Measurements from ENCODE around the gene SETD9. TPM values are rescaled to one million over a fixed set of nuclear protein-coding genes. Genes with fewer than 3 reads are reported as not detected.

Gene SETD9
- total and polyA plus RNA-seq, 2 of the 13 experiments (the other 11 are each of a cell fraction or from before 2014, with no cell fraction given): 4.8 to 17.8 TPM

DNA sequence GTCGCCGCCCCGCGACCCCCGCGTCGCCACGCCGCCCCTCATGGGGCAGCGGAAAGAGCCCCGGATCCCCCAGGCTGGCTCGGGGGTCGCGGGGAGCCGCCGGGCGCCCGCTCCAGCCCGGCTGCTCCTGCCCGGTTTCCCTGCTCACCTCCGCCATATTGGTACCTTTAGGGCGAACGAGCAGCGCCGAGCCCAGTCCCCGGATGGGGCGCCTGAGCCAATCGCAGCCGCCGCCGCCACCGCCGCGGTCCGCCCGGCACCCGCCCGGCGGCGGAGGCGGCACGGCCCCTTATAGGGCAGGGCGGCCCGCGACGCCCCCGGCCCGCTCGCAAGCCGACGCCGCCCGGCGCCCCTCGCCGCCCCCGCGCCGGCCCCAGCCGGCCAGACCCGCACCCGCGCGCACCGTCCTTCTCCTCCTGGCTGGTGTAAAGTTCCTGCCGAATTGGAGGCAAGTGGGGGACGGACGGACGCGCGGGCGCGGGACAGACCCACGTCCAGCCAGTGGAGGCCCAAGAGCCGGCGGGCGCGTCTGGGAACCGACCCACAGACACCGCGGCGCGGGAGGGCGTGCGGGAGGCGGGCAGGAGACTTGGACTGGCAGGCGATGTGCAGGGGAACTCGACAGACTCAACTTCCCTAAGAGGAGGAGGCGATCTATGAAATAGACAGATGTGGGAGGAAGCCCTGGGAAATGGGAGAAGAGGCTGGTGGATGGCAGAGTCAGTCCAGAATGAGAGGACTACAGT, 42.7 kb downstream of the SETD9 start, which contains the start of gene MIER3 (continued):
- TF ChIP-seq, protein P1, sequence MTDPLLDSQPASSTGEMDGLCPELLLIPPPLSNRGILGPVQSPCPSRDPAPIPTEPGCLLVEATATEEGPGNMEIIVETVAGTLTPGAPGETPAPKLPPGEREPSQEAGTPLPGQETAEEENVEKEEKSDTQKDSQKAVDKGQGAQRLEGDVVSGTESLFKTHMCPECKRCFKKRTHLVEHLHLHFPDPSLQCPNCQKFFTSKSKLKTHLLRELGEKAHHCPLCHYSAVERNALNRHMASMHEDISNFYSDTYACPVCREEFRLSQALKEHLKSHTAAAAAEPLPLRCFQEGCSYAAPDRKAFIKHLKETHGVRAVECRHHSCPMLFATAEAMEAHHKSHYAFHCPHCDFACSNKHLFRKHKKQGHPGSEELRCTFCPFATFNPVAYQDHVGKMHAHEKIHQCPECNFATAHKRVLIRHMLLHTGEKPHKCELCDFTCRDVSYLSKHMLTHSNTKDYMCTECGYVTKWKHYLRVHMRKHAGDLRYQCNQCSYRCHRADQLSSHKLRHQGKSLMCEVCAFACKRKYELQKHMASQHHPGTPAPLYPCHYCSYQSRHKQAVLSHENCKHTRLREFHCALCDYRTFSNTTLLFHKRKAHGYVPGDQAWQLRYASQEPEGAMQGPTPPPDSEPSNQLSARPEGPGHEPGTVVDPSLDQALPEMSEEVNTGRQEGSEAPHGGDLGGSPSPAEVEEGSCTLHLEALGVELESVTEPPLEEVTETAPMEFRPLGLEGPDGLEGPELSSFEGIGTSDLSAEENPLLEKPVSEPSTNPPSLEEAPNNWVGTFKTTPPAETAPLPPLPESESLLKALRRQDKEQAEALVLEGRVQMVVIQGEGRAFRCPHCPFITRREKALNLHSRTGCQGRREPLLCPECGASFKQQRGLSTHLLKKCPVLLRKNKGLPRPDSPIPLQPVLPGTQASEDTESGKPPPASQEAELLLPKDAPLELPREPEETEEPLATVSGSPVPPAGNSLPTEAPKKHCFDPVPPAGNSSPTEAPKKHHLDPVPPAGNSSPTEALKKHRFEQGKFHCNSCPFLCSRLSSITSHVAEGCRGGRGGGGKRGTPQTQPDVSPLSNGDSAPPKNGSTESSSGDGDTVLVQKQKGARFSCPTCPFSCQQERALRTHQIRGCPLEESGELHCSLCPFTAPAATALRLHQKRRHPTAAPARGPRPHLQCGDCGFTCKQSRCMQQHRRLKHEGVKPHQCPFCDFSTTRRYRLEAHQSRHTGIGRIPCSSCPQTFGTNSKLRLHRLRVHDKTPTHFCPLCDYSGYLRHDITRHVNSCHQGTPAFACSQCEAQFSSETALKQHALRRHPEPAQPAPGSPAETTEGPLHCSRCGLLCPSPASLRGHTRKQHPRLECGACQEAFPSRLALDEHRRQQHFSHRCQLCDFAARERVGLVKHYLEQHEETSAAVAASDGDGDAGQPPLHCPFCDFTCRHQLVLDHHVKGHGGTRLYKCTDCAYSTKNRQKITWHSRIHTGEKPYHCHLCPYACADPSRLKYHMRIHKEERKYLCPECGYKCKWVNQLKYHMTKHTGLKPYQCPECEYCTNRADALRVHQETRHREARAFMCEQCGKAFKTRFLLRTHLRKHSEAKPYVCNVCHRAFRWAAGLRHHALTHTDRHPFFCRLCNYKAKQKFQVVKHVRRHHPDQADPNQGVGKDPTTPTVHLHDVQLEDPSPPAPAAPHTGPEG (CRISPR knock-in tag; IDR thresholded peaks at IDR 0.05): peak; percentile 98
- no peak for TF ChIP-seq NR2F1 (CRISPR knock-in tag; IDR thresholded peaks at IDR 0.05)
- TF ChIP-seq, protein P2, sequence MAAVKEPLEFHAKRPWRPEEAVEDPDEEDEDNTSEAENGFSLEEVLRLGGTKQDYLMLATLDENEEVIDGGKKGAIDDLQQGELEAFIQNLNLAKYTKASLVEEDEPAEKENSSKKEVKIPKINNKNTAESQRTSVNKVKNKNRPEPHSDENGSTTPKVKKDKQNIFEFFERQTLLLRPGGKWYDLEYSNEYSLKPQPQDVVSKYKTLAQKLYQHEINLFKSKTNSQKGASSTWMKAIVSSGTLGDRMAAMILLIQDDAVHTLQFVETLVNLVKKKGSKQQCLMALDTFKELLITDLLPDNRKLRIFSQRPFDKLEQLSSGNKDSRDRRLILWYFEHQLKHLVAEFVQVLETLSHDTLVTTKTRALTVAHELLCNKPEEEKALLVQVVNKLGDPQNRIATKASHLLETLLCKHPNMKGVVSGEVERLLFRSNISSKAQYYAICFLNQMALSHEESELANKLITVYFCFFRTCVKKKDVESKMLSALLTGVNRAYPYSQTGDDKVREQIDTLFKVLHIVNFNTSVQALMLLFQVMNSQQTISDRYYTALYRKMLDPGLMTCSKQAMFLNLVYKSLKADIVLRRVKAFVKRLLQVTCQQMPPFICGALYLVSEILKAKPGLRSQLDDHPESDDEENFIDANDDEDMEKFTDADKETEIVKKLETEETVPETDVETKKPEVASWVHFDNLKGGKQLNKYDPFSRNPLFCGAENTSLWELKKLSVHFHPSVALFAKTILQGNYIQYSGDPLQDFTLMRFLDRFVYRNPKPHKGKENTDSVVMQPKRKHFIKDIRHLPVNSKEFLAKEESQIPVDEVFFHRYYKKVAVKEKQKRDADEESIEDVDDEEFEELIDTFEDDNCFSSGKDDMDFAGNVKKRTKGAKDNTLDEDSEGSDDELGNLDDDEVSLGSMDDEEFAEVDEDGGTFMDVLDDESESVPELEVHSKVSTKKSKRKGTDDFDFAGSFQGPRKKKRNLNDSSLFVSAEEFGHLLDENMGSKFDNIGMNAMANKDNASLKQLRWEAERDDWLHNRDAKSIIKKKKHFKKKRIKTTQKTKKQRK (IDR thresholded peaks at IDR 0.05; ENCODE audit: low read length): no peak
- 0 out of 2 replicates have a peak, but pooled peaks have one; percentile 41 for TF ChIP-seq ZNF225 (CRISPR knock-in tag; IDR thresholded peaks at IDR 0.05)
- TF ChIP-seq, protein P3, sequence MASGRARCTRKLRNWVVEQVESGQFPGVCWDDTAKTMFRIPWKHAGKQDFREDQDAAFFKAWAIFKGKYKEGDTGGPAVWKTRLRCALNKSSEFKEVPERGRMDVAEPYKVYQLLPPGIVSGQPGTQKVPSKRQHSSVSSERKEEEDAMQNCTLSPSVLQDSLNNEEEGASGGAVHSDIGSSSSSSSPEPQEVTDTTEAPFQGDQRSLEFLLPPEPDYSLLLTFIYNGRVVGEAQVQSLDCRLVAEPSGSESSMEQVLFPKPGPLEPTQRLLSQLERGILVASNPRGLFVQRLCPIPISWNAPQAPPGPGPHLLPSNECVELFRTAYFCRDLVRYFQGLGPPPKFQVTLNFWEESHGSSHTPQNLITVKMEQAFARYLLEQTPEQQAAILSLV (CRISPR knock-in tag; IDR thresholded peaks at IDR 0.05; ENCODE audit: borderline replicate concordance): peak; percentile 48; the same call in 1 of the 2 replicates
- no peak for TF ChIP-seq ZNF629 (CRISPR knock-in tag; conservative IDR thresholded peaks at IDR 0.05)
- TF ChIP-seq KLF15 (CRISPR knock-in tag; IDR thresholded peaks at IDR 0.05; ENCODE audit: borderline replicate concordance): no peak
- TF ChIP-seq, protein P4, sequence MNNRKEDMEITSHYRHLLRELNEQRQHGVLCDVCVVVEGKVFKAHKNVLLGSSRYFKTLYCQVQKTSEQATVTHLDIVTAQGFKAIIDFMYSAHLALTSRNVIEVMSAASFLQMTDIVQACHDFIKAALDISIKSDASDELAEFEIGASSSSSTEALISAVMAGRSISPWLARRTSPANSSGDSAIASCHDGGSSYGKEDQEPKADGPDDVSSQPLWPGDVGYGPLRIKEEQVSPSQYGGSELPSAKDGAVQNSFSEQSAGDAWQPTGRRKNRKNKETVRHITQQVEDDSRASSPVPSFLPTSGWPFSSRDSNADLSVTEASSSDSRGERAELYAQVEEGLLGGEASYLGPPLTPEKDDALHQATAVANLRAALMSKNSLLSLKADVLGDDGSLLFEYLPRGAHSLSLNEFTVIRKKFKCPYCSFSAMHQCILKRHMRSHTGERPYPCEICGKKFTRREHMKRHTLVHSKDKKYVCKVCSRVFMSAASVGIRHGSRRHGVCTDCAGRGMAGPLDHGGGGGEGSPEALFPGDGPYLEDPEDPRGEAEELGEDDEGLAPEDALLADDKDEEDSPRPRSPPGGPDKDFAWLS (CRISPR knock-in tag; IDR thresholded peaks at IDR 0.05; ENCODE audit: borderline replicate concordance): no peak
- no peak for TF ChIP-seq ZNF468 (CRISPR knock-in tag; IDR thresholded peaks at IDR 0.05)
- TF ChIP-seq, protein P5, sequence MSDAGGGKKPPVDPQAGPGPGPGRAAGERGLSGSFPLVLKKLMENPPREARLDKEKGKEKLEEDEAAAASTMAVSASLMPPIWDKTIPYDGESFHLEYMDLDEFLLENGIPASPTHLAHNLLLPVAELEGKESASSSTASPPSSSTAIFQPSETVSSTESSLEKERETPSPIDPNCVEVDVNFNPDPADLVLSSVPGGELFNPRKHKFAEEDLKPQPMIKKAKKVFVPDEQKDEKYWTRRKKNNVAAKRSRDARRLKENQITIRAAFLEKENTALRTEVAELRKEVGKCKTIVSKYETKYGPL (CRISPR knock-in tag; IDR thresholded peaks at IDR 0.05): no peak
- no peak for TF ChIP-seq ATAD3A (CRISPR knock-in tag; IDR thresholded peaks at IDR 0.05)
- TF ChIP-seq GATA4 (IDR thresholded peaks at IDR 0.05; ENCODE audit: borderline replicate concordance, low read depth): no peak
- no peak for TF ChIP-seq ZNF224 (CRISPR knock-in tag; IDR thresholded peaks at IDR 0.05)
- no peak for TF ChIP-seq ZNF549 (CRISPR knock-in tag; IDR thresholded peaks at IDR 0.05)
- no peak for TF ChIP-seq ZFP41 (CRISPR knock-in tag; IDR thresholded peaks at IDR 0.05; ENCODE audit: borderline replicate concordance)

Measured in HepG2 (cell line).